ENCODE data around the gene P2RY2. TPM values are rescaled to one million over a fixed set of nuclear protein-coding genes. Genes with fewer than 3 reads are reported as not detected.
A peak's percentile ranks its signal among the peaks of the same experiment; 100 is the strongest.

The P2RY2 gene
- total and polyA plus RNA-seq, 2 donors (not counting 1 experiment from before 2014, with no cell fraction given) = 0.05 to 0.17 TPM

- Histone ChIP-seq H3K9ac (ENCODE audit: insufficient read depth, low read length) (no peak overlapping the region), H3K4me2 (ENCODE audit: extremely low read depth, insufficient read depth, low read length) (no peak overlapping the region)
Measured at GRCh38 chr11:73194593-73194992, 23.5 kb upstream of the P2RY2 start.

DNA sequence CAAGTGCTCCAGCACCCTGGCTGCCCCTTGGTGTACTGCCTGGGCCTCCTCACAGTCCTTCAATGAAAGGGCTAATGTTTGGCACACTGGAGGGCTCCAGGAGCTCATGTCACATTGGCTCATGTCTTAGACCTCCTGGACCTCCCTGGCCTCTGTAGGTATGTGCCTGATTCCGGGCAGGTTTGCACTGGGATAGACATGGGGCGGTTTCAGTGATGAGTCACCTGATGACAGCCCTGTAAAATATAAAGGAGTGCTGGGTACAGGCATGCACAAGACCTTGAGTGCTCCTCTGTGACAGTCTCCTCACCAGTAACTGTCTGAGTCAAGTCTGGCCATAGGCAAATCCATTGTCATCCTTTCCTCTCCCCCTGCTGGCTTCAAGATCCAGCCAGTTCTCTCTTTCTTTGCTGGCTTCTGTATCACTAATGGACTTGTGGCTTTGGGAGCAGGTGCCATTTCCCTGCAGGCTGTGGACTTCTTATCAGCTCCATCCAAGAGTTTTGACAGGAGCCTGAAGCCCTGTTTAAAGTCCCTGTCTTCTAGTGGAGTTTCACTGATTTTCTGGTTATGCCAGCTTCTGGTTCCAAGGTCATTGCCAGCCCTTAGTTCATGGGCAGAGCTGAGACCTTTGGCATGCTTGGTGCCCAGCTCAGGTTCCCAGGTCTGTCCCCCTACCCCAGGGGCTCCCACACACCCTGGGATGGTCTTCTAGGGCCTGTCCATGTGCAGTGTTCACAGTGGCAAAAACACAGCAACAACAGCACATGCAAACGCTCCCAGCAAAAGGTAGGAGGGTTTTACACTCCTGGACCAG, 22.7 kb upstream of the P2RY2 start:
- Histone ChIP-seq H3K36me3 (ENCODE audit: control insufficient read depth, insufficient read depth, low read length) (no peaks in the 10 kb centered on the region), H2AFZ (ENCODE audit: low read length) (no peak overlapping the region)

More at GRCh38 chr11:73194593-73194992, 23.5 kb upstream of the P2RY2 start:
- Histone ChIP-seq H3K79me2 (ENCODE audit: control insufficient read depth, insufficient read depth, low read length) (no peaks in the 10 kb centered on the region), H2AFZ (ENCODE audit: low read length) (no peak overlapping the region), H3K36me3 (ENCODE audit: control insufficient read depth, insufficient read depth, low read length) (no peaks in the 10 kb centered on the region), H3K27ac (ENCODE audit: insufficient read depth, low read length) (no peak overlapping the region), H3K9me3 (ENCODE audit: control insufficient read depth, insufficient read depth, low read depth, low read length) (no peaks in the 10 kb centered on the region), H3K4me1 (ENCODE audit: control insufficient read depth, extremely low read depth, insufficient read depth, low read length) (no peaks in the 10 kb centered on the region), H4K20me1 (ENCODE audit: control insufficient read depth, extremely low read depth, insufficient read depth, low read length) (no peaks in the 10 kb centered on the region), H3K4me3 (replicated peaks in 1 of 4; ENCODE audit: control extremely low read depth in 1 of 4, insufficient read depth in 1 of 4, low read depth in 3 of 4, low read length in 4 of 4) (no peak overlapping the region), H3K27me3 (ENCODE audit: control insufficient read depth, insufficient read depth, low read length) (peaks cover 9% of the 10 kb centered on the region)
- TF ChIP-seq, protein P1, sequence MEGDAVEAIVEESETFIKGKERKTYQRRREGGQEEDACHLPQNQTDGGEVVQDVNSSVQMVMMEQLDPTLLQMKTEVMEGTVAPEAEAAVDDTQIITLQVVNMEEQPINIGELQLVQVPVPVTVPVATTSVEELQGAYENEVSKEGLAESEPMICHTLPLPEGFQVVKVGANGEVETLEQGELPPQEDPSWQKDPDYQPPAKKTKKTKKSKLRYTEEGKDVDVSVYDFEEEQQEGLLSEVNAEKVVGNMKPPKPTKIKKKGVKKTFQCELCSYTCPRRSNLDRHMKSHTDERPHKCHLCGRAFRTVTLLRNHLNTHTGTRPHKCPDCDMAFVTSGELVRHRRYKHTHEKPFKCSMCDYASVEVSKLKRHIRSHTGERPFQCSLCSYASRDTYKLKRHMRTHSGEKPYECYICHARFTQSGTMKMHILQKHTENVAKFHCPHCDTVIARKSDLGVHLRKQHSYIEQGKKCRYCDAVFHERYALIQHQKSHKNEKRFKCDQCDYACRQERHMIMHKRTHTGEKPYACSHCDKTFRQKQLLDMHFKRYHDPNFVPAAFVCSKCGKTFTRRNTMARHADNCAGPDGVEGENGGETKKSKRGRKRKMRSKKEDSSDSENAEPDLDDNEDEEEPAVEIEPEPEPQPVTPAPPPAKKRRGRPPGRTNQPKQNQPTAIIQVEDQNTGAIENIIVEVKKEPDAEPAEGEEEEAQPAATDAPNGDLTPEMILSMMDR (conservative IDR thresholded peaks at IDR 0.05 in 1 of 2, IDR thresholded peaks at IDR 0.05 in 1 of 2; ENCODE audit: low read depth in 1 of 2, low read length in 2 of 2) = no peak
- no peak for TF ChIP-seq EZH2 (IDR thresholded peaks at IDR 0.05; ENCODE audit: low read length, missing control alignments)
- DNase-seq (ENCODE audit: low read depth in 2 of 2) = no peak

DNA sequence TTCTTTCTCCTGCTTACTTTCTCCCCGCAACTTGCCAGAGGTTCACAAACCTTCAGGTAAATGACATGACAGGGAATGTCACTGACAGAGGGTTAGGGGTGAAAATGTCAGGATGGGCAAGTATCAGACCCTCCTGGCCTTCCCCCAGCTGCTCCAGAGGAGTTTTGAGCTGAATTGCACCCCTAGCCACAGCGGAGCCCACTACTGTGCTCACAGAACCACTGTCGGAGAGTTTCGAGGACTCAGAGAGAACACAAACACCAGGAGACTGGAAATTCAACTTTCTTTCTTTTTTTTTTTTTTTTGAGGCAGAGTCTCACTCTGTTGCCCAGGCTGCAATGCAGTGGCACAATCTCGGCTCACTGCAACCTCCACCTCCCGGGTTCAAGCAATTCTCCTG, 21.5 kb upstream of the P2RY2 start:
- H3K36me3 ChIP-seq (ENCODE audit: control insufficient read depth, insufficient read depth, low read length) = no peaks in the 10 kb centered on the region
- no peaks in the 10 kb centered on the region for H4K20me1 ChIP-seq (ENCODE audit: control insufficient read depth, extremely low read depth, insufficient read depth, low read length)
- no peak for TF ChIP-seq EZH2 (IDR thresholded peaks at IDR 0.05; ENCODE audit: low read length, missing control alignments)
- TF ChIP-seq, protein P1 (conservative IDR thresholded peaks at IDR 0.05 in 1 of 2, IDR thresholded peaks at IDR 0.05 in 1 of 2; ENCODE audit: low read depth in 1 of 2, low read length in 2 of 2) = no peak
- no peak overlapping the region for H2AFZ ChIP-seq (ENCODE audit: low read length)
- H3K9ac ChIP-seq (ENCODE audit: insufficient read depth, low read length) = no peak overlapping the region
- no peak overlapping the region for H3K27ac ChIP-seq (ENCODE audit: insufficient read depth, low read length)
- DNase-seq (ENCODE audit: low read depth in 2 of 2) = no peak
- peaks cover 9% of the 10 kb centered on the region for H3K27me3 ChIP-seq (ENCODE audit: control insufficient read depth, insufficient read depth, low read length)
- H3K9me3 ChIP-seq (ENCODE audit: control insufficient read depth, insufficient read depth, low read depth, low read length) = no peaks in the 10 kb centered on the region
- no peak overlapping the region for H3K4me3 ChIP-seq (replicated peaks in 1 of 4; ENCODE audit: control extremely low read depth in 1 of 4, insufficient read depth in 1 of 4, low read depth in 3 of 4, low read length in 4 of 4)
- no peaks in the 10 kb centered on the region for H3K79me2 ChIP-seq (ENCODE audit: control insufficient read depth, insufficient read depth, low read length)
- no peak overlapping the region for H3K4me2 ChIP-seq (ENCODE audit: extremely low read depth, insufficient read depth, low read length)
- H3K4me1 ChIP-seq (ENCODE audit: control insufficient read depth, extremely low read depth, insufficient read depth, low read length) = no peaks in the 10 kb centered on the region

More for the DNA sequence above, 22.7 kb upstream of the P2RY2 start:
- H3K27me3 ChIP-seq (ENCODE audit: control insufficient read depth, insufficient read depth, low read length) = peaks cover 9% of the 10 kb centered on the region
- DNase-seq (ENCODE audit: low read depth in 2 of 2) = peak in 1 of 2 donors; percentile 25
- H3K9ac ChIP-seq (ENCODE audit: insufficient read depth, low read length) = no peak overlapping the region
- no peak overlapping the region for H3K4me2 ChIP-seq (ENCODE audit: extremely low read depth, insufficient read depth, low read length)
- H3K27ac ChIP-seq (ENCODE audit: insufficient read depth, low read length) = no peak overlapping the region
- no peaks in the 10 kb centered on the region for H3K79me2 ChIP-seq (ENCODE audit: control insufficient read depth, insufficient read depth, low read length)
- TF ChIP-seq, protein P1 (conservative IDR thresholded peaks at IDR 0.05 in 1 of 2, IDR thresholded peaks at IDR 0.05 in 1 of 2; ENCODE audit: low read depth in 1 of 2, low read length in 2 of 2) = no peak
- TF ChIP-seq EZH2 (IDR thresholded peaks at IDR 0.05; ENCODE audit: low read length, missing control alignments) = no peak
- no peaks in the 10 kb centered on the region for H3K9me3 ChIP-seq (ENCODE audit: control insufficient read depth, insufficient read depth, low read depth, low read length)
- H3K4me1 ChIP-seq (ENCODE audit: control insufficient read depth, extremely low read depth, insufficient read depth, low read length) = no peaks in the 10 kb centered on the region
- H4K20me1 ChIP-seq (ENCODE audit: control insufficient read depth, extremely low read depth, insufficient read depth, low read length) = no peaks in the 10 kb centered on the region
- H3K4me3 ChIP-seq (replicated peaks in 1 of 4; ENCODE audit: control extremely low read depth in 1 of 4, insufficient read depth in 1 of 4, low read depth in 3 of 4, low read length in 4 of 4) = no peak overlapping the region
